ENCODE results near the gene UBALD1. TPM values are rescaled to one million over a fixed set of nuclear protein-coding genes. Genes with fewer than 3 reads are reported as not detected.
"Not testable (repeated sequence)": the region's sequence is repeated elsewhere in the genome, so short reads cannot be mapped to it uniquely, and the experiment has no call there.

The UBALD1 gene
- polyA plus RNA-seq, 10 donors, result 12.5 to 22.3 (median 16.2) TPM

- DNase-seq, result no peak
Measured at GRCh38 chr16:4599545-4599944, 15.1 kb downstream of the UBALD1 start.

- no peak for DNase-seq
Measured at GRCh38 chr16:4599037-4599436, 15.7 kb downstream of the UBALD1 start.

- DNase-seq, result no peak
Measured at GRCh38 chr16:4597174-4597573, 17.5 kb downstream of the UBALD1 start.

- DNase-seq, result no peak
Measured at GRCh38 chr16:4594433-4595410, 20.0 kb downstream of the UBALD1 start.

- peak in 1 of 3 donors; percentile 58 for DNase-seq
Measured at GRCh38 chr16:4593086-4593485, 21.6 kb downstream of the UBALD1 start.

GRCh38 chr16:4591706-4592470 lies 22.8 kb downstream of the UBALD1 start:
- no peak for DNase-seq

GRCh38 chr16:4591191-4591590 lies 23.5 kb downstream of the UBALD1 start:
- no peak for DNase-seq

GRCh38 chr16:4588961-4589360 lies 25.7 kb downstream of the UBALD1 start:
- DNase-seq, result no peak

GRCh38 chr16:4588386-4588785 lies 26.3 kb downstream of the UBALD1 start:
- DNase-seq, result no peak

- DNase-seq, result peak in 1 of 3 donors; percentile 49
Measured at GRCh38 chr16:4586291-4586690, 28.4 kb downstream of the UBALD1 start.

- DNase-seq, result no peak
Measured at GRCh38 chr16:4583906-4584305, 30.8 kb downstream of the UBALD1 start.

GRCh38 chr16:4580250-4580649 lies 34.4 kb downstream of the UBALD1 start:
- DNase-seq, result no peak

- no peak for DNase-seq
Measured at GRCh38 chr16:4578961-4579530, 35.6 kb downstream of the UBALD1 start.

- no peak for DNase-seq
Measured at GRCh38 chr16:4576008-4576407, 38.7 kb downstream of the UBALD1 start.

GRCh38 chr16:4574919-4575705 lies 39.6 kb downstream of the UBALD1 start:
- no peak for DNase-seq

- not testable (repeated sequence) for DNase-seq
Measured at GRCh38 chr16:4573926-4574325, 40.8 kb downstream of the UBALD1 start.

- DNase-seq, result peak in 2 of 3 donors; percentile 15 to 43
Measured at GRCh38 chr16:4572715-4573114, 42.0 kb downstream of the UBALD1 start.

GRCh38 chr16:4570688-4571321 lies 43.9 kb downstream of the UBALD1 start:
- DNase-seq, result no peak

GRCh38 chr16:4570086-4570485 lies 44.6 kb downstream of the UBALD1 start:
- no peak for DNase-seq

- no peak for DNase-seq
Measured at GRCh38 chr16:4566144-4566543, 48.5 kb downstream of the UBALD1 start.

- no peak for DNase-seq
Measured at GRCh38 chr16:4564661-4565267, 49.9 kb downstream of the UBALD1 start.
